Skin of body (tissue), 2 donors: ENCODE data around the gene EML1. TPM values are rescaled to one million over a fixed set of nuclear protein-coding genes. Genes with fewer than 3 reads are reported as not detected.
"Not testable (repeated sequence)": the region's sequence is repeated elsewhere in the genome, so short reads cannot be mapped to it uniquely, and the experiment has no call there.

ENCODE experiments used
- DNase-seq: peaks from one replicate; lab custom pipeline; 2025; lab: John Stamatoyannopoulos, UW
- total RNA-seq: library from RNA; depleted of rRNA; stranded (reverse); fragments of >200 nt; gene quantifications from one replicate; pipeline ENCODE4 v1.2.3, GENCODE V29; 2014

Gene EML1
- total RNA-seq, 1 donor from 2014 or later: 39.1 TPM

- no peak for DNase-seq
Observed at GRCh38 chr14:99936738-99937474, 143.7 kb downstream of the EML1 start.

DNA sequence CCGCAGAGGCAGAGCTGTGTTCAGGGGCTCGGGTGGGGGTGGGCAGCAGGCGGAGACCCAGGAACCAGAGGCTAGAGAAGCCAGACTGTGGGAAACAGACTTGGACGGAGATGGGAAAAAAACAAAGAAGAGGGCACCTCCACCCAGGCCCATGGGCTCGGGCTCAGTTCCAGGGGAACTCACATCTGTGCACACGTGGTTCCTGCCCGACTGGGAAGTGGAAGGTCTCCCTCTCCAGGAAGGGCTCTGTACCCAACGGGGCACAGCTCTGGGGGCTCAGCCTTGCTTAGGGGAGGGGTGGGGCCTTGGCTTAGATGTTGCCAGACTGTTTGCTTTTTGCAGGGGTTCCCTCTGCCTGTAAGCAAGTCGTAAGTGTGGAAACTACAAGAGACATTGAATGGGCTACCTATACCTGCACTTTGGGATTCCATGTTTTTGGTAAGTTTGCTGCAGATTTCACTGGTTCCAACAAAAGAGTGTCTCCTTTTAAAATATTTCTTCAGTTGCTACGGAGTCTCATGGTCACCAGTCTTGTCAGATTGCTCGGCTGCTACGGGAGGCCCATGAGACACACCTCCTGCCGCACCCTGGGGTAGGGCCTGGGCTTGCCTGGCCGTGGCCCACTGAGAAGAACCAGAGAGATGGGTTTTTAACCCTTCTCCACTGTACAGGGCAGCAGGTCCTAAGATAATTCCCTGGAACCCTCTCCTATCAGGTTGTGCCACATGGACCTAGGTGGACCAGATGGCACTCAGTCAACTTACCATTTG is 144.4 kb downstream of the EML1 start:
- no peak for DNase-seq

- DNase-seq: no peak
Observed at GRCh38 chr14:99938376-99938775, 145.2 kb downstream of the EML1 start.

GRCh38 chr14:99938896-99939295 is 145.7 kb downstream of the EML1 start:
- no peak for DNase-seq

GRCh38 chr14:99939421-99939820 is 146.2 kb downstream of the EML1 start:
- DNase-seq: no peak

DNA sequence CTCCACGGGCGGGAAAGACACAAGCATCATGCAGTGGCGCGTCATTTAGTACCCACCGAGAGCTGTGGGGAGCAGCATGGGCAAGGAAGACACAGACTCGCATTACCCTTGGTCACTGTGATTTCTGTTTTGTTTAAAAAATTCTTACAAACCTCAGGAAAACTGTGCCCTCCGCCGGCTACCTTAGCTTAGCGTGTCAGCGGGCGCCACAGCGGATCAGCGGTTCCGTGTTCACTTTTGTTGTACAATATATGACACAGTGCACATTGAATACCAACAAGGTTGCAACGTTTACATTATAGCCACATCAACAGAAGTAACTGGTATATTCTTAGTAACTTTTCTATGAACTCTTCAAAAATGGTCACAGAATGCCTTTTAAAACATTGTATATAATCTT is 146.9 kb downstream of the EML1 start:
- DNase-seq: no peak

GRCh38 chr14:99941211-99941610 is 148.0 kb downstream of the EML1 start:
- DNase-seq: no peak

DNA sequence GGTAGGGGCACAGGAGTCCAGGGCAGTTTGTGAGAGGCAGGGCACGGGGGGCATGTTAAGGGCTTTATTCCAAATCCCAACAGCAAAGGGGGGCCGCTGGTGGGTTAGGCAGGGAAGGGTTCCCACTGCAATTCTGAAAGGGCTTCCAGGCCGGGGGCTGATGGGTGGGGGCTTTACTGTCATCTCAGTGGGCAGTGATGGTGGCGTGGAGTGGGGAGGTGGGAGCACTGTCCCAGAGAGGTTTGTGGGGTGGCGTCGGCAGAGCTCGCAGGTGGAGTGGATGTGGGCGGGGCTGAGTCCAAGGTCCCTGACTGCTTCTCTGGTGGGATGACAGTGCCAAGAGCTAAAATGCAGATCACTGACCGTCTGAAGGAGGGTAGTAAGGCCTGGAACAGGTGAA is 150.4 kb downstream of the EML1 start:
- DNase-seq: no peak

GRCh38 chr14:99944241-99944651 is 151.0 kb downstream of the EML1 start:
- DNase-seq: no peak

- no peak for DNase-seq
Observed at GRCh38 chr14:99945732-99946651, 152.8 kb downstream of the EML1 start.

DNA sequence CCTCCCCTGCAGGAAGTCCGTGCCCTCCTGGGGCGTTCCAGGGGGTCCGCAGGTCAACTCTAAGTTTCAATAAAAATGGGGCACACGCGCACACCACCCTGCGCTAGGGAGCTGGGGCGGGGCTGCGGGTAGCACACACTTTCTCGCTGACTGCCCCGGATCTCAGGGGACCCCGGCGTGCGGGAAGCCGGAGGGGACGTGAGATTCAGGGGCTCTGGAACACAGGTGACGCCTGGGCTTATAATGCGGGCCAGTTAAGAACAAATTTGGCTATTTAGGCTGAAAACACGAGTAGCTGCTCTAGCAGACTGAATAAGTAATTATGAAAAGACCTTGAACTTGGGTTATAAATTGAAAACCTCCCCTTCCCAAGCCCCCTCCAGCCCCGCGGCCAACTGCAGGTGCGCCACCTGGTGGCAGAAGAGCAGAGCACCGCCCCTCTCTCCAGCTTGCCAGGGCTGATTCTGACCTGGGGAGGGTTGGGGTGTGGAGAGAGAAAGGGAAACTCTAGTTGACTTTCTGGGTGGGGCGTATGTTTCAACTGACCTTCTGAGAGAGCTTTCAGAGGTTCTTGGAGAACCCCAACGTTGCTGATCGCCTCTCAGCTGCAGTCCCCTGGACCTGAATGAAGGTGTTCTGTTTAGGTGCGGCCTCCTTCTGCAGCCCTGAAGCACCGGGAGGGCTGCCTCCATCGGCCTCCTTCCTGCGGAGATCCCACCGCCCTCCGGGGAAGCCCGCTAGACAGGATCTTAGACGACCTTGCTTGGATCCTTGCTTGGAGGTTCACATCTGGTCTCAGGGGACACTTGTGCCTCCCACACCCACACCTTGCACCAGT is 153.7 kb downstream of the EML1 start:
- DNase-seq: no peak

DNA sequence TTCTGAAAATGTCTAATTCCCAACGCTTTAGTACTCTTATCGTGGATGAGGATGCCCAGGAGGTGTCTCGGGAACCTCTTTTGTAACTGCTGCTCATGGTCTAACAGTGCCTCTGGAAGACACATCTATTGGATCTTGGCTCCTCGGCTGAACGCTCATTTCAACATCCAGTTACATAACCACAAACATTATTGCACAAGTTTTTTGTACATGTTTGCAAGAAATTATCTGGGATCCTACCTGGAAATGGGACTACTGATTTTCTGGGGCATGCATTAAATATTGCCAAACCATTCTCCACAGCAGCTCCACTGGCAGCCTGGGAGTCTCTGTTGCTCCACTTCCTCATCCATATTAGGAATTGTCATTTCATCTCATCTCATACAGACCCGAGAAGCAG is 154.5 kb downstream of the EML1 start:
- DNase-seq: no peak

DNA sequence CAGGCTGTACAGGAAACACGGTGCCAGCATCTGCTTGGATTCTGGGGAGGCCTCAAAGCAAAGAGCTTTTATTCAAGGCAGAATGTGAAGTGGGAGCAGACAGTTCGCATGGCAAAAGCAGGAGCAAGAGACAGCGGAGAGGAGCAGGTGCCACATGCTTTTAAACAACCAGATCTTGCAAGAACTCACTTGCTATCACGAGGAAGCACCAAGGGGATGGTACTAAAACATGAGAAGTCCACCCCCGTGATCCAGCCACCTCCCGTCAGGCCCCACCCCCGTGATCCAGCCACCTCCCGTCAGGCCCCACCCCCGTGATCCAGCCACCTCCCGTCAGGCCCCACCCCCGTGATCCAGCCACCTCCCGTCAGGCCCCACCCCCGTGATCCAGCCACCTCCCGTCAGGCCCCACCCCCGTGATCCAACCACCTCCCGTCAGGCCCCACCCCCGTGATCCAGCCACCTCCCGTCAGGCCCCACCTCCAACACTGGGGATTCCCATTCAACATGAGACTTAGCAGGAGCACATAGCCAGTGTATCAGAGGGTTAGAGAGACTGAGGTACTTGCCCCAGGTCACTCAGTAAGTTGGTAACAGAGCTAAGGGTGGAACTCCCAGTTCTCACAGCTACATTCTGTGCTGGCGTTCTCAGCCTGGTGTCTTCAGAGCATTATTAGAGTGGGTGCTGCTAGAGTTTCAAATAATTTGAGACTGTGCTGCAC is 156.0 kb downstream of the EML1 start:
- not testable (repeated sequence) for DNase-seq

DNA sequence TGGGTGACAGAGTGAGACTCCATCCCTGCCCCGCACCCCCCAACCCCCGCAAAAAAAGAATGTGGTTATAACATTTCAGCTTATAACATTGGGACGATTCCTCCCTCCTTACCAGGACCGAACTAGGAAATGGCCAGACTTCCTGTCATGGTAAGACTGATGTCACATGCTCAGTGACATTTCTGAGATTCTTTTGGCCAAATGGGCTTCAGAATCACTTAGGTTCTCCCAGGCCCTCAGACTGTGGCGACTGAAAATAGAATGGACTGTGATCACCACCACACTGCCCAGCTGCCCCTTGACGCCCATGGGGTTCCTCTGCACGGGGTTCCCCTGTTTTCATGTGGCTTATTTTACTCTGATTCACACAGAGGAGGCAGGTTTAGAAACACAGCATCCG is 157.0 kb downstream of the EML1 start:
- DNase-seq: no peak

DNA sequence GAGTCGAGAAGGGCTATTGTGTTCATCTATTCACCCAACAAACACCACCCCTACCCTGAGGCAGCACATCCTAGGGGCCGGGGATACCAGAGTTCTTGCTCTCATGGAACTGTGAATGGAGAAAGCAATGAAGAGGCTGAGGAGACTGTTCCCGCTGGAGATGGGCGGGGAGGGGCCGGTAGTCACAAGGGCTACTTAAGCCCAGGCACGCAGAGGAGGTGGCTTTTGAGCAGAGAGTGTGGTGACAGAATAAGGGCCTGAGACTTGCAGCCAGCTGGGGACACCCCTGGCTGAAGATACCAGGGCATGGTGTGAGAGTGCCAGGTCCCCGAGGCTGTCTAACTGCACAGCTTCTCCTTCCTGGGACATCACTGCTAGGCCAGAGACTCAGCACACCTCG is 157.9 kb downstream of the EML1 start:
- no peak for DNase-seq

DNA sequence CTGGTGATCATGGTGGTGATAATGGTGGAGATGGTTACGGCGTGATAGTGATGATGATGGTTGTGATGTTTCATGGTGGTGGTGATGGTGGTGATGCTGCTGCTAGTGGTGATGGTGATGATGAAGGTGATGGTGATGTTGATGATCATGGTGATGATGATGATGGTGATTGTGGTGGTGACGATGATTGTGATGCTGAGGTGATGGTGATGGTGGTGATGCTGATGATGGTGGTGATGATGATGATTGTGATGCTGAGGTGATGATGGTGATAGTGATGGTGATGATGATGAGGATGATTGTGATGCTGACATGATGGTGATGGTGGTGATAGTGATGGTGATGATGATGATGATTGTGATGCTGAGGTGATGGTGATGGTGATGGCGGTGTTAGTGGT is 158.8 kb downstream of the EML1 start:
- DNase-seq: no peak

GRCh38 chr14:99952453-99952852 is 159.2 kb downstream of the EML1 start:
- DNase-seq: no peak

DNA sequence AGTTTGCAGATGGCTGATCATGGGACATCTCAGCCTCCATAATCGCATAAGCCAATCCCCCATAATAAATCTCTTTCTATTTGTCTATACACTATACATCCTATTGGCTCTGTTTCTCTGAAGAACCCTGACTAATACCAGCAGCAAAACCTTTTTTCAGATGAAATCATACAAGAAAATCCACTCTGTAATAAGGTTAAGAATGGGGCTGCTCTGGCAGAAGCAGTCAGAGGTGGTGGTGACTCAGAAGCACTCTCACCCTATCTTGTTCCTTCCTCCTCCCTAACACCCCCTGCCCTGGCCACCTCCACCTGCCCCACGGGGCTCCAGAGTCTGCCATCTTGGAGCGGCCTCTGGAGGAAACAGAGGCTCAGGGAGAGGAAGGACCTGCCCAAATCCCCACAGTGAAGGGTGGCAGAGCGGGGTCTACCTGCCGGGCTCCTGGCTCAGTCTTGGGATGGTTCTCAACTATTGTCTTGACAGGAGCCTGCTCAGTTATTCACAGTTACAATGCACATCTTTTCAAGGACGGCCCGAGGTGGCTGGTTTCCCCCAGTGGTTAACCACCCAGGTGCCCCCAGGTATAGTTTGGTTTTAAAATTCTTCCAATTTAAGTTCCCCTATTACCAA is 162.7 kb downstream of the EML1 start:
- no peak for DNase-seq

DNA sequence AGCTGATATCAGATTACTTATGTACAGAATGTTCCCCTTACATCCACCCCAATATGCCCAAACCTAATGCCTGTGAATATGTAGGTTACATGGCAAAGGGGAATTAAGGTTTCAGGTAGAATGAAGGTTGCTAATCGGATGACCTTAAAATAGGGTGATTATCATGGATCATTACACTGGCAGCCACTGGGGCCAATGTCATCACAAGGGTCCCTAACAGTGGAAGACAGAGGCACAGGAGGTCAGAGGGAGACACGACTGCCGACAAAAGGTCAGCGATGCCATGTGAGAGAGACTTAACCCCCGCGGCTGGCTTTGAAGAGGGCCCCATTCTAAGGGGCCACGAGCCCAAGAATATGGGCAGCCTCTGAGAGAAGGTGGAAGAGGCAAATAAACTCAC is 165.2 kb downstream of the EML1 start:
- DNase-seq: no peak
